H1 (cell line): ENCODE data around the gene ERICH3. TPM values are rescaled to one million over a fixed set of nuclear protein-coding genes. Genes with fewer than 3 reads are reported as not detected.

Source experiments
- CHD7 ChIP-seq: fragments of 300-600 bp; sonication (generic); IDR thresholded peaks from 2 replicates; pipeline ENCODE4 v1.7.1; 2012; ENCODE audit warnings: low read length, moderate library complexity, mild to moderate bottlenecking, inconsistent platforms; ENCODE audit not compliant: insufficient replicate concordance
- CTBP2 ChIP-seq: IDR thresholded peaks from 2 replicates; pipeline ENCODE4 v1.7.0; 2011; ENCODE audit warnings: borderline replicate concordance, mild to moderate bottlenecking, moderate library complexity, mixed read lengths, low read length; ENCODE audit not compliant: insufficient read depth, insufficient read length
- polyA plus RNA-seq, 7 experiments: library from polyadenylated mRNA; depleted of rRNA in 3 of 7; stranded (reverse) in 5 of 7; unstranded in 2 of 7; fragments of >200 nt in 5 of 7; fragments of 200-250 nt in 2 of 7; gene quantifications; 1 replicate in 5 of 7; 2 replicates in 1 of 7; 4 replicates in 1 of 7; pipeline versions ENCODE4 v1.2.1 to v1.2.3, GENCODE V29; 2011 to 2013; ENCODE audit warnings: missing spikeins in 2 of 7, mixed read lengths in 2 of 7
- total RNA-seq: library from RNA; stranded (reverse); fragmentation: NEBNext Ultra II Directional; extraction: Animal tissue kit (Norgen Biotek cat#: 25700); gene quantifications from 2 replicates; pipeline ENCODE4 v1.2.1, GENCODE V29; 2021

The ERICH3 gene
- total and polyA plus RNA-seq, 2 of the 8 experiments (the other 6 are each of a cell fraction or from before 2014, with no cell fraction given), result 0.02 TPM; not detected in 1

- TF ChIP-seq CTBP2, result no peak
- no peak for TF ChIP-seq CHD7
Measured at GRCh38 chr1:74686928-74687327, 13.3 kb upstream of the ERICH3 start (continued).
